NK-92 (cell line): ENCODE results near the gene ZRANB3.
"Not testable (repeated sequence)": the region's sequence is repeated elsewhere in the genome, so short reads cannot be mapped to it uniquely, and the experiment has no call there.

Source experiments
- DNase-seq: peaks from one replicate; lab custom pipeline; 2025; ENCODE audit not compliant: unreplicated experiment; lab: John Stamatoyannopoulos, UW

ZRANB3 gene

DNA sequence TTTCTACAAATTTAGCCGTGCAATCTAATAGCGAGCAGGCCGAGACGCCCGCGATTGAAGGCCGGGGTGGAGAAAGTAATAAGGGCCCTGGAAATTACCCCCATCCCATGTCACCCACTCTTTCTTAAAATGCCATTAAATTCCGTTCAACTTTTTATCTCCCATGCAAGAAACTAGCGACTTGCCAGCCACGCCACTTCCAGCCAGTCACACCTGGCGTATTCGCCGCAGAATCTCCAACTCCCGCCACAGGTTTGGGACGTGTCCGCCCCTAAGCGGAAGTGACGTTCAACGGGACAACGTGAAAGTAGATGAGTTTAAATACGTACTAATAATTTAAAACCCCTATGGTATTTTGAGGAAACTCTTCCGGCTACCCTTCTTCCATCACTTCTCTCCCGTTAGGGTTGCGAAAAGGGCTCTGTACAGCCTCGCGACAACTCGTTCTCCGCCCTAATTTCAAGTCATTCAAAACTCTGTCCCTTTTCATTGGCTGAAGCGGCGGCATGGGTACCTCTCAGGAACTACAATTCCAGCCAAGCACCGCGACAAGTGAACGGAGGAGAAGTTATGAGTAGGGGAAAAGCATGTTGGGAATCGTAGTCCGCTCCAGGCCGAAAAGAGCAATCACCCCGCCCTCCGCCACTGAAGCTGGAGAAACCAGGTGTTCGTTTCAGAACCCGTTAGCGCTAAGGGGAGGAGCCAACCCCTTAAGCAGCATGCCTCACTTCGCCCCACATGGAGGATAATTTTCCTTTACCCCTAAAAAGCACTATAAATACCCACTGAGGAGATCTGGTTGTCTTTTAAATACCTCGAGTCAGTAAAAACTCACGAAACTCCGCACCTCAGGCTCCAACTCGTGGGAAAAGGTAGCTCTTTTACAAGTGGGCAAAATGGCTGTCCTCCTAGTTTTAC is at the start of gene ZRANB3:
Gene ZRANB3, minus strand, starts transcription at position 906 of the 918 bp plus-strand sequence.
- DNase-seq = peak; percentile 72

DNA sequence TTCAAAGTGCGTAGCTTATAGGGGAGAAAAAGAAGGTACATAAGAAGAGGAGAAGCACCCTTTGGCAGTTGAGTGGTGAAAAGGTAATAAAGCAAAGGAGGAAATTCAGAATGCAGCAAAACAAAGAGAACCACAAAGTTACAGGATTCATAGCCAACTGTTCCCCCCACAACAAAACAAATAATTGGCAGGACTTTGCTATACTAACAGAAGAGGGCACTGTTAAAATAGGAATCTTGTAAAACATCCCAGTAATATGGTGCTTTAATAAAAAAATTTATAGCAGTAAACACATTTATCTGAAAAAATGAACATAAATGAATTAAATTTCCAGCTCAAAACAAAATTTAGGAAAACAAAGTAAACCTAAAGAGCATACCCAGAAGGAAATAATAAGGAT is 42.6 kb upstream of the ZRANB3 start:
- DNase-seq = no peak

DNA sequence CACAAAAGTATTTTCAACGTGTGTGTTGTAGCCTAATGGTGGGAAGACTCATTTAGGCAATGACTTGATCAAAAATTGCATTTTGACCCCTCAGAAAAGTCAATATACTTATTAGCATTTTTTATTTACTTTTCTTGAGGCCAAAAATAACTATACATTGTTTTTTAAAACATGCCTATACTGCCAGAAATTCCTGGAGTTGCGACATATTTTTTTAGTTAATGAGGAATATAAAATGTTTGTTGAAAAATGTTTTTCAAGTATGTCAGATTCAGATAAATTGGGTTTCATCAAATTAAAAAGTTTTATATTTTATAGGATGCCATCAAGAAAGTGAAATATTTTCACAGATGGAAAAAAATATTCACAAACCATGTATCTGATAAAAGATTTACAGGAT is 39.9 kb upstream of the ZRANB3 start:
- no peak for DNase-seq

DNA sequence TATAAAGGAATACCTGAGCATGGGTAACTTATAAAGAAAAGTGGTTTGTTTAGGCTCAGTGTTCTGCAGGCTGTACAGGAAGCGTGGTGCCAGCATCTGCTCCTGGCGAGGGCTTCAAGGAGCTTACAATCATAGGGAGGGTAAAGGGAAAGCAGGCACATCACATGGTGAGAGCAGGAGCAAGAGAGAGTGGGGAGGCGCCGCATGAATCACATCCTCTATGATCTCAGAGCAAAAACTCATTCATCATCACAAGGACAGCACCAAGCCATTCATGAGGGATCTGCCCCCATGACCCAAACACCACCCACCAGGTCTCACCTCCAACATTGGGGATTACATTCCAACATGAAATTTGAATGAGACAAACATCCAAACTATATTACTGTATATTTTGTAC is 32.8 kb upstream of the ZRANB3 start:
- DNase-seq = no peak

DNA sequence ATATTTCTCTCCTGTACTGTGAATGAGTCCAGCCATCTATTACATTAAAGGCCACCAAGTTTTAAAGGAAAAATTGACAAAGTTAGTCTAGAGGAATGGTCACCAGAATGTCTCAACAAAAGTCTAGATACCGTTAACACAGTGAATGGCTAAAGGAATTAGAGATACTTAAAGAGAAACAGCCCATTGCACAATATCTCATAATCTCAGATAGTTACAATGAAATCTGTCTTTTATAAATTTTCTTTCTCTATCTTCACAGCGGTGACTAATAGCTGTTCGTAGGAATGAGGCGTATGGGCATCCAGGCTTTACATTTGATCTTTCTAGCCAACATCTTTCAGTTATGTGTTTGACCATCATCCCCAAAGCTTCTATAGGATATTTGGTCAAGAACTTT is 30.9 kb upstream of the ZRANB3 start:
- no peak for DNase-seq

DNA sequence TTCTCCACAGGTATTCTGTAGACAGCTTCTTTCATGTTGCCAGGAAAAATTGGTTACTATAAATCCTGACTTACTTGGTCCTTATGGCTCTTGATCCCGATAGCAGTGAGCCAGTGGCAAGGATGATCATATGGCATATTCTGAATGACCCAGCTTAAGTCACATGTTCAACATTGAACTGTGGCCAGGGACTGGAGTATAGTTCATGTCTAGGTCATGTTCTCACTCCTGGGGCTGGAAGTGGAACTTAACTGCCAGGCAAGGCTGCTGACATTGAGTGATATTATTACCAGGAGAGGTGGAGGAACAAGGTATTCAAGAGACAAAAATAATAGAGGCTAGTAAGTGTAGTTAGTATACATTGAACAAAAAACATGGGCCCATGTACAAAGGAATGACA is 26.5 kb upstream of the ZRANB3 start:
- DNase-seq = no peak

DNA sequence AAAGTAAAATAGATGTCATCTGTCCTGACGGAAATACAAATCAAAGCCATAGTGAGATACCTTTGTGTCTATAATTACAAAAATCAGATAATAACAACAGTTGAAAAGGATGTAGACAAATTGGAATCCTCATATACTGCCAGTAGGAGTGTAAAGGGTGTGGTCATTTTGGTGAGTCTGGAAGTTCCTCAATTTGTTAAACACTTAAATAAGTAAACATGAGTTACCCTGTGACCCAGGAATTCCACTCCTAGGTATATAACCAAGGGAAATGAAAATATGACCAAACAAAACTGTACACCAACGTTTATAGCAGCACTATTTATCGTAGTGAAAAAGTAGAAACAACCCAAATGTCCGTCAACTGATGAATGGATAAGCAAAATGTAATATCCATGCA is 24.3 kb upstream of the ZRANB3 start:
- DNase-seq = no peak

DNA sequence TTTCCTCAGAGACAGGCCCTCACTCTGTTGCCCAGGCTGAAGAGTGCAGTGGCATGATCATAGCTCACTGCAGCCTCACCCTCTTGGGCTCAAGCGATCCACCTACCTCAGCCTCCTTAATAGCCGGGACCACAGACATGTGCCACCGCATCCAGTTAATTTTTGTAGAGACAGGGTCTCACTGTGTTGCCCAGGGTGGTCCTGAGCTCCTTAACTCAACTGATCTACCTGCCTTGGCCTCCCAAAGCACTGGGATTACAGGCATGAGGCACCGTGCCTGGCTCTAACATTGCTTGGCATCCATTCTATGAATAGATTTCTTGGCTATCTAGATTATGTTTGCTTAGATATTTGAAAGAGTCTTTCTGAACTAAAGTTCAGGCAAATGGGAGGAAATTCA is 21.9 kb upstream of the ZRANB3 start:
- DNase-seq = no peak

DNA sequence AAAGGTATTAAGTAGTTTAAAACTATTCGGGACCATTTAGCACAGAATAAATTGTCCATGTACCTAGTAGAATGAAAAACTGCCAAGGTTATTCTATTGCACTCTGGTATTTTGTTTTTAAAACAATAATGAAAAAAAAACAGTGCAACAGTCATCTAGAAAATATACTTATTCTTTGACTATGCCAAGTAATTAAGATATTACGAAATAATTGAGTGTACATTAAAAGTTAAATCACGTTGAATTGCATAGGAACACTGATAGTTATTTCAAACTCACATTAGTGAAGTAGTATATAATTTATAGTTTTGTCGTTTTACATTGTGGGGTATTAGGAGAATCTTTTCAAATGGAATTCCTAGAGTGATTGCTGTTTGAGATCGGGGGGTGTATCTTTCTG is 20.3 kb upstream of the ZRANB3 start:
- no peak for DNase-seq

DNA sequence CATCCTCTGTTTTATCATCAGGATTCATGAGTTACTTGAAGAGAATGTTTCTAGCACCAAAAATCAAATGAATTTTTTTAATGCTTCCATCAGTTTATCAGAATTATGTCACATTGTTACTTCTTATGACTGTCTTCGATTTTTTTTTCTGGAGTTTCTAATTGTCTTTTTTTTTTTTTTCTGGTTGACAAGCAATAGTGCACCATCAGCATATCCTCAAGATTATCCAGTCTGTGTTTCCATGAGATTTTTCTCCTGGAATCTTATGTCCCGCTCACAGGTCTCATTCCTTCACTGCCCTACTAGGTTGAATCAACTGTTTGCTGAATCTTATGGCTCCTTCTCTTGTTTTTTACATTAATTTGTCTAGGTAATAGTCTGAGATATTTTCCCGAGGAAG is 16.3 kb upstream of the ZRANB3 start:
- DNase-seq = no peak

DNA sequence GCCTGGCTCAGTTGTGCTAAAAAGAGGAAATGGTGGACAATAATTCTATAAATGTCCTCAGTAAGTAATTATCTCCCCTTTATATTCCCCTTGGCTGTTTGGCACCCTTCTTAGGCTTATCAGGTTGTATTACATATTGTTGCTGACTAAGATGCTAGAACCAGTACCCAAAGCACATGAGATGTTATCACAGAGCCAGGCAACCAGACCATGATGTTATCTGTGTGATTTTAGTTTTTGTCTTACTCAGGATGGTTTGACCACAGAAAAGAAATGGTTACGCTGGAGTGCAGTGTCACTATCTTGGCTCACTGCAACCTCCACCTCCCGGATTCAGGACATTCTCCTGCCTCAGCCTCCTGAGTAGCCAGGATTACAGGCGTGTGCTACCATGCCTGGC is 15.4 kb upstream of the ZRANB3 start:
- DNase-seq = no peak

DNA sequence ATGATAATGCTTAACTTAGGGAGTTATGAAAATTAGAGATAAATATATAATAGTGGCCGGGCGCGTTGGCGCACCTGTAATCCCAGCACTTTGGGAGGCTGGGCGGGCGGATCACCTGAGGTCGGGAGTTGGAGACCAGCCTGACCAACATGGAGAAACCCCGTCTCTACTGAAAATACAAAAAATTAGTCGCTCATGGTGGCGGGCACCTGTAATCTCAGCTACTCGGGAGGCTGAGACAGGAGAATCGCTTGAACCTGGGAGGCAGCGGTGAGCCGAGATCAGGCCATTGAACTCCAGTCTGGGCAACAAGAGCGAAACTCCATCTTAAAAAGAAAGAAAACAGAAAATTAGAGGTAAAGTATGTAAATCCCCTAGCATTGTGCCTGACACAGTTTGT is 2.5 kb upstream of the ZRANB3 start:
- DNase-seq = not testable (repeated sequence)

DNA sequence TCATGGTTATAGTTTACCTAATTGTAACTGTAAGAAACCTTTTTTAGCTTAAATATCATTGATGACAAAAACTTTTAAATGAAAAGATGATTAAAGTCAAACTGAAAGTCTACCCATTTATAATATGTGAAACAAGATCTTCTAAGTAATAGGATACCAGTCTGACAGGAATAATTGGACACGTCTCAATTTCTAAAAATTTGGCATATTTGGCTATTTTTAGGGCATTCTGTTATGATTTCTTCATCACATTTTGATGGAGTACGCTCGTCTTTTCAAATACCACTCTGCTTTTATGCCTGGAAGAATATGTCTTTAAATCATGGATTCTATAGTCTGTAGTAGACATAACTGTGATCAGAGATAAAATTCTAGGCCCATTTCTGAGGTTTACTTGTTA is 1.6 kb upstream of the ZRANB3 start:
- DNase-seq = no peak

DNA sequence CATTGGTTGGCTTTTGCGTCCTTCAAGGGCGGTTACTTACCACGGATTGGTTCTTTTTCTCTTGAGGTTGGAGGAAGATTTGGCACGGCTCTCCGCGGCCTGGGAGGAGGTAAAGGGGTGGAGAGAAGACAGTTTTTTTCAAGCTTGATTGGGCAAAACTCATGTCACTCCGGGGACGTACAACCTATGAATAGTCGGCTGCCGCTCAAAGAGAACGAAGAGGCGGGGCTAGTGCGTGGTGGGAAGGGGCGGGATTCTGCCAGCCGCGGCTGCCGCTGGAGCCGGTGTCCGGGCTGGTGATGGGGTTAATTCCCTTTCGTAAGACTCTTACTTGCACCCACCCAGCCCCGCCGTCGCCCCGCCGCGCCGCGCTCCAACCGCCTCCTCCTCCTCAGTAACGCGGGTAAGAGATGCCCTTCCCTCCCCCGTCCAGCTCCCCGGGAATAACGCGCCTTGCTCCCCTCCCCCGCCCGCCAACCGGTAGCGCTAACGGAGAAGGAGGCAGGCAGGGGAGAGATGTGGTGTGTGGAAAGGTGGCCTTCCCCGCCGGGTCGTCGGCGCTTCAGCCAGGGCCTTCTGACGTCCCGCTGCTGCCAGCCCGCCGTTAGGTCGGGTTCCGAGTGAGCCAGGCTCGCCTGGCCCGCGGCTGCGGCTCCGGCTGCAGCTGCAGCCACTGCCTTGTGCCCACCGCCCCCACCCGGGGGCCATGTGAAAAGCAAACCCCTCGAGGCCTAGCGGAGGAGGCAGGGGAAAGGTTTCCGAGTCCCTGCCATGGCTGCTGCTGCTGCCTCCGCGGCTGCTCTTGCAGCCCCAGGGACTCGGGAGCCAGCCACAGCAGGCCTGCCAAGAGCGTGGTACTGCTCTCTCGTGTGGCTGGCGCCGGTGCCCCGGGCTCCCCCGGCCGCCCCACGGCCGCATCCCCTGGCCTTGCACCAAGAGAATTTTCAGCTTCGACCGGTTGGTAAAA is 496 bp upstream of the ZRANB3 start, which contains the start of gene R3HDM1:
Gene R3HDM1, plus strand, starts transcription at position 254 of the 967 bp plus-strand sequence. CDS start 73,362 bp downstream, outside the sequence.
- peak; percentile 89 for DNase-seq

DNA sequence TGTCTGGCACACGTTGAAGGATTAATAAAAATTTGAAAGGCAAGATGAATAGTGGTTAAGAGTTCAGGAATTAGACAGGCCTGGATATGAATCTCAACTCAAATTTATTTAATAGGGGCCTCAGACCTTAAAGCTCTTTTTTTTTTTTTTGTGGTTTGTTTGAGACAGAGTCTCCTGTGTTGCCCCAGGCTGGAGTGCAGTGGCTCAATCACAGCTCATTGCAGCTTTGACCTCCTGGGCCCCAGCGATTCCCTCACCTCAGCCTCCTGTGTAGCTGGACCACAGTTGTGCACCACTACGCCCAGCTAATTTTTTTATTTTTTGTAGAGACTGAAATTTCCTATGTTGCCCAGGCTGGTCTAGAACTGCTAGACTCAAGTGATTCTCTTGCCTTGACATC is 3.0 kb downstream of the ZRANB3 start:
- DNase-seq = no peak

DNA sequence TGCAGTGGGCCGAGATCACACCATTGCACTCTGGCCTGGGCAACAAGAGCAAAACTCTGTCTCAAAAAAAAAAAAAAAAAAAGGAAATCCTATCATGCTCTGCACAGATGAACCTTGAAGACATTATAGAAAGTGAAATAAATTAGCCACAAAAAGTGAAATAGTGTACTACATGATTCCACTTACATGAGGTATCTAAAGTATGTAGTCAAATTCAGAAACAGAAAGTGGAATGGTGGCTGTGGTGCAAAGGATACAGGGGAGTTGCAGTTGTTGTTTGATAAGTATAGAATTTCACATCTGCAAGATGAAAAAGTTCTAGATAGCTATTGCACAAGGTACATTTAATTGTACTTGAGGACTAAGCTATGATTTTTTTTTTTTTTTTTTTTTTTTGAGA is 5.2 kb downstream of the ZRANB3 start:
- no peak for DNase-seq

DNA sequence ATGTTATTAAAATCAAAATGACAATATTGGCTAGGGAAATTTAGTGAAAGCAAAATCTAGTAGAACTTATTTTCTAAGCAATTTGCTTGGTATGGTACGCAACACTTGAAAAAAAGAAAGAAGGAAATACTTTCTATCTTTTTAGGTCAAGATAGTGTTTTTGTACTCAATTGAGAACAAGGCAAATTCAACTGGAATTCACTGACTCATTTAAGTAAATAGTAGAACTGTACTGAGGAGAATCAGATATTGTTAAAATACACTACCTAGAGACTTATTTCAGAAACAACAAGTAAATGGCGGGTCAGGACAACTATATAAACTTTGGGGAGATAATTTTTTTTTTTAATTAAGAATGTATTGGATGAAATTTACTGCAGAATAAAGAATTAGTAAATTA is 18.9 kb downstream of the ZRANB3 start:
- DNase-seq = no peak

DNA sequence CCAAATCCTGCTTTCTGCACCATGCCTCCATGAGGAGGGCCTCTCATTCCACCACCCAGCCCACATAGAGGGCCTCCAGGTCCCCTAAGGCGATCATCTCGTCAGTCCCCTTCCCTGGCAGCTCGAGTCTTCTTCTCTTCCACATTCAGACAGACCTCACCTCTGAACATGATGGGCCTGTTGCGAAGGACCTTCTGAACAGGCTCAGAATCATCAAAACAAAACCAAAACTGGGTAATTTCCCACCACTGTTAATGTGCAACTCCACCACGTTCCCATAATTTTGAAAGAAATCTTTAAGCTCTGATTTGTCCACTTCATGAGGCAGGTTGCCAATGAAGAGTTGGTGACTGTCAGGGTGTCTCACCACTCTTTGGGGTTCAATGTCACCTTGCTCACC is 20.4 kb downstream of the ZRANB3 start:
- no peak for DNase-seq

DNA sequence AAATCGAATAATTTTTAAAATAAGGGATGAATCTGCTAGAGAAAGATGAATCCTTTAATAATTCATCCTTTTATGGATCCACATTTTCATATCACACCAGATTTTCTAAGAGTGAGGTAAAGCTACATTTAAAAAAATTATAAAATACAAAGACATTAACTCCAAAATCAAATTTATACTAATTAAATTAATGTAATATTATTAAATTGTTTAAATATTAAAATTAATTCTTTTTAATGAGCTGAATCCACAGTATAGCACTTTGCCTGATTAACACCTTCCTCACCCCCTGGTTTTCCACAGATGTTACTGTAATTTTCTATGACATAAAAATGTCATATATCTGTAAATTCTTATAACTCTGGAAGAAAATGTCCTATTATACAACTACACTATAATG is 26.2 kb downstream of the ZRANB3 start:
- DNase-seq = no peak

DNA sequence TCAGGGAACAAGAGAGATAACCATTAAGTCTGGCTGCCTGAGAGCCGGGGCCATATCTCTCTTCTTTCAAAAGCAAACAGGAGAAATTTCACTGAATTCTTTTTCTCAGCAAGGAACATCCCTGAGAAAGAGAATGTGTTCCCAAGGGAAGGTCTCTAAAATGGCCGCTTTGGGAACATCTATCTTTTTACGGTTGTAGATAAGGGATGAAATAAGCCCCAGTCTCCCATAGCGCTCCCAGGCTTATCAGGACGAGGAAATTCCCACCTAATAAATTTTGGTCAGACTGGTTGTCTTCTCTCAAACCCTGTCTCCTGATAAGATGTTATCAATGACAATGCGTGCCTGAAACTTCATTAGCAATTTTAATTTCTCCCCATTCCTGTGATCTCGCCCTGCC is 32.4 kb downstream of the ZRANB3 start:
- not testable (repeated sequence) for DNase-seq

DNA sequence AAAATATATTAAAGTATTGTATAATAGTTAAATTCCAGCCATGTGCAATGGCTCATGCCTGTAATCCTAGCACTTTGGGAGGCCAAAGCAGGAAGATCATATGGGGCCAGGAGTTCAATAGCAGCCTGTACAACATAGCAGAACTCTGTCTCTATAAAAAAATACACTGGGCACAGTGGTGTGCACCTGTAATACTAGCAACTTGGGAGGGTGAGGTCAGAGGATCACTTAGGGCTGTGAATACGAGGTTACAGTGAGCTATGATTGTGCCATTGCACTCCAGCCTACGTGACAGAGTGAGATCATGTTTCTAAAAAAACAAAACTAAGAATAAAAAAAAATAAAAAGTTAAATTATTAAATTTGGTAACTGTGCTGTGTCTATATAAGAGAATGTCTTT is 36.1 kb downstream of the ZRANB3 start:
- no peak for DNase-seq

DNA sequence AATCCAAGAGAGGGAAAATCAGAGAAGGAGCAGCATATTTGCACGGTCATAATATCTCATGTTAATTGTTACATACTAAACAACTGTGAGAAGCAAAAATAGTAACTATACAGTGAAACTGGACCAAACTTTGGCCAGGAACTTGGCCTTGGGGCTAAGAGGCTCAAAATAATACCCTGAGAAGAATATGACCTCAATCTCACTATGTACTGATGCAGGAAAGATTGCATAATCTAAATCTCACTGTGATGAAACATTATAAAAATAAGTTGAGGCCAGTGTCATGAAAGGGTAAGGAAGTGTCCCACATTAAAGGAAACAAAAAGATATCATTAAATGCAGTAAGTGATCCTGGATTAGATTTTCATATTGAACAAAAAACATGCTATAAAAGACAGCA is 36.5 kb downstream of the ZRANB3 start:
- DNase-seq = no peak
